IPS-15b (cell line): ENCODE results near the gene TMEM131L.
"Not testable (repeated sequence)": the region's sequence is repeated elsewhere in the genome, so short reads cannot be mapped to it uniquely, and the experiment has no call there.

Experiments
- H3K27me3 ChIP-seq: one replicate; pipeline ENCODE4 v1.6.1; 2013; ENCODE audit warnings: low read length; ENCODE audit not compliant: control insufficient read depth, insufficient read depth
- H3K36me3 ChIP-seq: one replicate; pipeline ENCODE4 v1.6.1; 2013; ENCODE audit warnings: low read length; ENCODE audit not compliant: control insufficient read depth, insufficient read depth
- H3K4me1 ChIP-seq: one replicate; pipeline ENCODE4 v1.6.1; 2013; ENCODE audit warnings: mild to moderate bottlenecking, low read length; ENCODE audit not compliant: control insufficient read depth, insufficient read depth
- H3K4me3 ChIP-seq: one replicate; pipeline ENCODE4 v1.5.1; 2013; ENCODE audit warnings: low read depth, low read length
- H3K9ac ChIP-seq: one replicate; pipeline ENCODE4 v1.6.1; 2013; ENCODE audit warnings: low read depth, mild to moderate bottlenecking, low read length
- H3K9me3 ChIP-seq: one replicate; pipeline ENCODE4 v1.6.1; 2013; ENCODE audit warnings: mild to moderate bottlenecking, low read length; ENCODE audit not compliant: control insufficient read depth, insufficient read depth

TMEM131L gene

GRCh38 chr4:153451145-153451544 lies 15.0 kb upstream of the TMEM131L start:
- H3K9me3 ChIP-seq, H3K9ac ChIP-seq, H3K36me3 ChIP-seq, H3K27me3 ChIP-seq, H3K4me3 ChIP-seq, H3K4me1 ChIP-seq: not testable (repeated sequence)

- Histone ChIP-seq H3K4me1 (no peaks in the 10 kb centered on the region), H3K27me3 (no peaks in the 10 kb centered on the region), H3K9ac (peak overlapping the region; percentile 9), H3K9me3 (no peaks in the 10 kb centered on the region), H3K36me3 (no peaks in the 10 kb centered on the region), H3K4me3 (no peak overlapping the region)
These were observed 14.1 kb upstream of the TMEM131L start for GRCh38 chr4:153451911-153452657.

- H3K9me3 ChIP-seq, result no peaks in the 10 kb centered on the region
- H3K27me3 ChIP-seq, result no peaks in the 10 kb centered on the region
- peak overlapping the region; percentile 9 for H3K9ac ChIP-seq
- no peak overlapping the region for H3K4me3 ChIP-seq
- no peaks in the 10 kb centered on the region for H3K36me3 ChIP-seq
- H3K4me1 ChIP-seq, result no peaks in the 10 kb centered on the region
These were observed 13.3 kb upstream of the TMEM131L start for GRCh38 chr4:153452658-153453378.

- Histone ChIP-seq H3K4me1 (no peaks in the 10 kb centered on the region), H3K4me3 (no peak overlapping the region), H3K9ac (no peak overlapping the region)
These were observed 12.8 kb upstream of the TMEM131L start for GRCh38 chr4:153453402-153453801.

GRCh38 chr4:153458969-153459368 lies 7.2 kb upstream of the TMEM131L start:
- no peaks in the 10 kb centered on the region for H3K4me1 ChIP-seq
- no peak overlapping the region for H3K9ac ChIP-seq
- H3K36me3 ChIP-seq, result no peaks in the 10 kb centered on the region
- no peak overlapping the region for H3K4me3 ChIP-seq
- no peaks in the 10 kb centered on the region for H3K9me3 ChIP-seq
- no peaks in the 10 kb centered on the region for H3K27me3 ChIP-seq

More at GRCh38 chr4:153453402-153453801, 12.8 kb upstream of the TMEM131L start:
- Histone ChIP-seq H3K36me3 (no peaks in the 10 kb centered on the region), H3K27me3 (no peaks in the 10 kb centered on the region), H3K9me3 (no peaks in the 10 kb centered on the region)

GRCh38 chr4:153461549-153461948 lies 4.6 kb upstream of the TMEM131L start:
- H3K4me3 ChIP-seq, H3K27me3 ChIP-seq, H3K4me1 ChIP-seq, H3K9me3 ChIP-seq, H3K9ac ChIP-seq, H3K36me3 ChIP-seq: not testable (repeated sequence)

GRCh38 chr4:153464068-153464467 lies 2.1 kb upstream of the TMEM131L start:
- no peaks in the 10 kb centered on the region for H3K36me3 ChIP-seq
- H3K9me3 ChIP-seq, result no peaks in the 10 kb centered on the region
- no peak overlapping the region for H3K9ac ChIP-seq
- no peak overlapping the region for H3K4me3 ChIP-seq
- peaks cover 5% of the 10 kb centered on the region for H3K4me1 ChIP-seq
- H3K27me3 ChIP-seq, result peaks cover 6% of the 10 kb centered on the region

- Histone ChIP-seq H3K36me3 (no peaks in the 10 kb centered on the region), H3K4me3 (peak overlapping the region; percentile 72), H3K9me3 (no peaks in the 10 kb centered on the region), H3K27me3 (peaks cover 6% of the 10 kb centered on the region), H3K4me1 (peaks cover 5% of the 10 kb centered on the region), H3K9ac (no peak overlapping the region)
These were observed 1.0 kb upstream of the TMEM131L start for GRCh38 chr4:153465140-153465539.

GRCh38 chr4:153465615-153466080 lies 512 bp upstream of the TMEM131L start:
- Histone ChIP-seq H3K9me3 (no peaks in the 10 kb centered on the region), H3K4me3 (peak overlapping the region; percentile 72), H3K36me3 (no peaks in the 10 kb centered on the region), H3K27me3 (peaks cover 6% of the 10 kb centered on the region), H3K4me1 (peaks cover 5% of the 10 kb centered on the region), H3K9ac (peak overlapping the region; percentile 63)

- H3K4me1 ChIP-seq, result peaks cover 5% of the 10 kb centered on the region
- H3K9me3 ChIP-seq, result no peaks in the 10 kb centered on the region
- H3K9ac ChIP-seq, result peak overlapping the region; percentile 84
- peak overlapping the region; percentile 86 for H3K4me3 ChIP-seq
- H3K27me3 ChIP-seq, result peaks cover 6% of the 10 kb centered on the region
- H3K36me3 ChIP-seq, result no peaks in the 10 kb centered on the region
These were observed 1.1 kb downstream of the TMEM131L start for GRCh38 chr4:153466949-153467896.

GRCh38 chr4:153467897-153468262 lies 1.7 kb downstream of the TMEM131L start:
- H3K27me3 ChIP-seq, result peaks cover 6% of the 10 kb centered on the region
- peak overlapping the region; percentile 86 for H3K4me3 ChIP-seq
- H3K9me3 ChIP-seq, result no peaks in the 10 kb centered on the region
- no peaks in the 10 kb centered on the region for H3K36me3 ChIP-seq
- no peak overlapping the region for H3K9ac ChIP-seq
- peaks cover 5% of the 10 kb centered on the region for H3K4me1 ChIP-seq
